RWPE1 (cell line): ENCODE data around the gene STK32C.

Source experiments
- CTCF ChIA-PET: fragments of 350-600 bp; sonication (Branson Sonifier 250); formaldehyde crosslinking; extraction: SDS; loops from one replicate; lab custom pipeline; 2021; lab: Yijun Ruan, JAX
- POLR2A ChIA-PET: fragments of 400-600 bp; formaldehyde crosslinking; extraction: SDS; loops from one replicate; lab custom pipeline; 2020; ENCODE audit warnings: antibody characterized with exemption; ENCODE audit not compliant: low non-redundant PET; lab: Yijun Ruan, JAX
- DNase-seq: peaks from one replicate; pipeline ENCODE4 v3.0.0; 2012; ENCODE audit warnings: low spot score
- H3K27ac ChIP-seq: fragments of 450-650 bp; 2 replicates; pipeline ENCODE4 v1.5.1; 2017
- TF ChIP-seq, protein P1 (sequence below): fragments of 450-650 bp; conservative IDR thresholded peaks from 2 replicates; pipeline ENCODE4 v1.5.1; 2017; ENCODE audit warnings: low read depth, mild to moderate bottlenecking

STK32C gene

DNA sequence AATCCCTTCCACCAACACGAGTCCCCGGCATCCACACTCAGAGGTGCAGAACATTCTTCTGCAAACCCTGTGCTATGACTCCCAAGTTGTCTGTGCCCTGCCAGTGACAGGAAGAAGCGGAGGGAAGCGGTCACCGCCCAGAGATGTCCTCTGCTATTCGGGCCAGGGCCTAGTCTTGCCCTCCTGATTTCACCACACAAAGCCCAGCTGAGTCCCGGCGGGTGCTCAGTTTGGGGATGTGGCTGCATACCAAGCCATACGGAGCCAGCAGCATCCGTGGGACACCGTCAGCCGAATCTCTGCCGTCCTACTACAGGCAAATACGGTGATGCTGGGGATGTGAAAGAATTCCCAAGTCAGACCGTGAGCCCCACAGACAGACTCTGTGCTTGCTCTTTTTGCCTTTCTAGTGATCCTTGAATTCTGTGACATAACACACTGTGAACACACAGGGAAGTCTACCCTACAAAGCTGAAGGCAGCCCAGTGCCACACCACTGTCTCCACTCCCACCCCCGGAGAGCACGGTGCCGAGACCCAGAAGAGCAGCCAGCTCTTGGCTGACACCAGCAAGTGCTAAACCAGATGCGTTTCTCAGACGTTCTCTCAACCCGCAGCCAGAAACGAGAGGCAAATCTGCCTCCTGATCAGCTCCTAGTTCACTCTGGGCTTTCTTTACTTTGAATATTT lies 2.0 kb downstream of the STK32C start:
- CTCF ChIA-PET = no interaction called here
- H3K27ac ChIP-seq = no peak overlapping the region
- POLR2A ChIA-PET = no interaction called here
- TF ChIP-seq, protein P1, sequence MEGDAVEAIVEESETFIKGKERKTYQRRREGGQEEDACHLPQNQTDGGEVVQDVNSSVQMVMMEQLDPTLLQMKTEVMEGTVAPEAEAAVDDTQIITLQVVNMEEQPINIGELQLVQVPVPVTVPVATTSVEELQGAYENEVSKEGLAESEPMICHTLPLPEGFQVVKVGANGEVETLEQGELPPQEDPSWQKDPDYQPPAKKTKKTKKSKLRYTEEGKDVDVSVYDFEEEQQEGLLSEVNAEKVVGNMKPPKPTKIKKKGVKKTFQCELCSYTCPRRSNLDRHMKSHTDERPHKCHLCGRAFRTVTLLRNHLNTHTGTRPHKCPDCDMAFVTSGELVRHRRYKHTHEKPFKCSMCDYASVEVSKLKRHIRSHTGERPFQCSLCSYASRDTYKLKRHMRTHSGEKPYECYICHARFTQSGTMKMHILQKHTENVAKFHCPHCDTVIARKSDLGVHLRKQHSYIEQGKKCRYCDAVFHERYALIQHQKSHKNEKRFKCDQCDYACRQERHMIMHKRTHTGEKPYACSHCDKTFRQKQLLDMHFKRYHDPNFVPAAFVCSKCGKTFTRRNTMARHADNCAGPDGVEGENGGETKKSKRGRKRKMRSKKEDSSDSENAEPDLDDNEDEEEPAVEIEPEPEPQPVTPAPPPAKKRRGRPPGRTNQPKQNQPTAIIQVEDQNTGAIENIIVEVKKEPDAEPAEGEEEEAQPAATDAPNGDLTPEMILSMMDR = no peak
- DNase-seq = no peak

DNA sequence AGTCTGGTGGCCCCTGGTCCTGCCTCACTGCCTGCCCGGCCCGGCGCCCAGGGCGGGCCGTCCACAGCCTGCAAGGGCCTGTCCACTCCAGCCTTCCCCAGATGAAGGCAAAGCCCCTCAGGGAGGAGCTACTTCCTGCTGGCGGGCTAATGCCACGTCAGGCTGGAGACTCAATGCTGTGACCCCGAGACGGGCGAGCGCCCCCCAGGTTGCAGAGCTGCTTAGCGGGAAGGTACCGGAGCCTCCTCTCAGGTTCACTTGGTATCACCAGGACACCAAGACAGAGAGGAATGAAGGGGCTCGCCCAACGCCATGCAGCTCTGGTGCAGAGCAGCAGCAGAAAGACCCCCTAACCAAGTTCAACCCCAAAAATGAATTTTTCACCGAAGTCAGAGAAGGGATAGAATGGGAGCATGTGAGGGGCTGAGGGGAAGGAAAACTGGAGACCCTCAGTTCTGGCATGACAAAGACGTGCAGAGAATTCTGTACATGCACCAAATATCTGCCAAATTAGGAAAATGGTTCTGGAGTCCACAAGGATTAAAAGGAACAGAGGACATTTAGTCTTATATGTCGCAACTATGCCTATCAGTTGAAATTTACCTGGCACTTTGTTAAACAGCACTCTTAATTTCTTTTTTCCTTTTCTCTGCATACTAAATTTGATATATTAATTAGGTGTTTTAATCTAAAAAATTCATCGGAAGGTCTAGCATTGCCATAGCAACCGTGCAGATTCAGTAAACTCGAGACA lies 2.8 kb downstream of the STK32C start:
- no peak for DNase-seq
- no peak overlapping the region for H3K27ac ChIP-seq
- ChIA-PET CTCF (no interaction called here), POLR2A (interaction anchor here (0.6 kb wide), 1 partner anchor 15 kb away, joined by 3 read pairs; no protein-coding TSS in a partner anchor)
- TF ChIP-seq, protein P1 = no peak

DNA sequence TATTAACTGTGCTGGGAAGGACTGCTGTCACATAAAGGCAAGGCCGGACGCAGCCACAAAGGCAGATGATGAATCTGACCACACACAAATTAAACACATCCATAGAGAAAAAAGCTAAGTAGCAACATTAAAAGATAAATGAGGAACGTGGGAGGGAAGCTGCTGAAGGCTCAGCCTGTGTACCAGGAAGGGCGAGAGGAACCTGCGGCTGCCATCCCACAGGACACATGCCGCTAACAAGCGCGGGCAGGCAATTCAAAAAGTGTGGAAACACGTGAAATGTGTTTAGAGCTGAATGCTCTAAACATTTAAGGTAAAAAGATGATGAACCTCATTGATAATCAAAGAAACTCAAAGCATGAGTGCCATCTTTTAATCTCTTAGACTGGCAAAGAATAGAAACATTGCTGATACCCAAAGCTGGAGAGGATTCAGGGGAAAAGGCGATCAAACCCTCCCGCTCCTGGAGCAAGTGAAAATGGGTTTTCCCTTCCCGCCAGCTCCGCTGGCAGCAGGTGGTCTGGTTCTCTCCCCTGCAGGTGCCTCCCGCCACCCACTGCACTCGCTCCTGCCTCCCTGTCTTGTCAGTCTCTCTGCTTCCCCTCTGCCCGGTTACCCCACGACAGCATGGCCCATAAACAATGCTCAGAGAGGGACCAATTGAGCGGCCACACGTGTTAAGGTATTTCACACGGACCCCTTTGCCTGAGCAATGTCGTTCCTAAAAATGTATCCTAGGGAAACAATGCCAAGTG lies 4.2 kb downstream of the STK32C start:
- CTCF ChIA-PET = no interaction called here
- no peak for DNase-seq
- POLR2A ChIA-PET = no interaction called here
- TF ChIP-seq, protein P1 = no peak
- H3K27ac ChIP-seq = no peak overlapping the region

DNA sequence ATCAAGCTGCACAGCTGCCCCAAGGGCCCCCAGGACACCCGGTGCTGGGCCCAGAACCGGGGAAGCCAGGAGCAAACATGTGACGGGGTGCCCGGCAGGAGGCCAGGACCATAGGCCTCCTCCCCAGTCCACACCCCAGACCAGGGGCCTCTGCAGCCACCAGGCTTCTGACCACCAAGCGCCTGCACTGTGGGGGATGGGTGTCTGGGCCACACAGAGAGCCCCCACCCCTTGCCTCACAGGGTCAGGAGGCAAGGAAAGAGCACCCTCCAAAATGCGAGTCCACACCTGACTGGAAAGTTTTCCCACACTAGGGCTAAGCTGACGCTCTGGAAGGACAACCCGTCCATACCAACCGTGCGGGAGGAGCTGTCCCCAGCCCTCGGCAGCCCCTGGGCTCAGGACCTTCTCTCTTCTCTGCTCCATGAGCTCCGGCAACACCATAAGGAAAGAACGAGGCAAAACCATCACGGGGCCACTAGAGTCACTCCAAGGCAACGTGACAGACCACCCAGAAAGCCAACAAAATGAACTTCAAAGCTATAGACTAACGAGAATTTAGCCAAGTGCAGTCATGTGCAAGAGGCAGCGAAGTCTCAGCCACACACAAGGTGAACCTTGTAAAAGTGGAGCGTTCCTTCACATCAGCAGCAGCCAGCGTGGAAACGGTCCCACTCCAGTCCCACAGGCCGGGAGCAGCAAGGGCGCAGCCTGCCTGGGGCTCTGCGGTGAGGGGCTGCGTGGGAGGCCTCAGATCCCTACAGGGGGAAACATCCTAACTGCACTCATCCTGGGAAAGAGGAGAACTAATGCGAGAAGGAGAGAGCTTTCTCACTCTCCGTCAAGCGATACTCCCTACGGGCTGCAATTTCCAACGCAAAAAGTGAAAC lies 5.1 kb downstream of the STK32C start:
- POLR2A ChIA-PET = no interaction called here
- DNase-seq = no peak
- H3K27ac ChIP-seq = no peak overlapping the region
- CTCF ChIA-PET = interaction anchor here (0.7 kb wide), 1 partner anchor 317 kb away, joined by 3 read pairs; no protein-coding TSS in a partner anchor
- TF ChIP-seq, protein P1 = no peak

DNA sequence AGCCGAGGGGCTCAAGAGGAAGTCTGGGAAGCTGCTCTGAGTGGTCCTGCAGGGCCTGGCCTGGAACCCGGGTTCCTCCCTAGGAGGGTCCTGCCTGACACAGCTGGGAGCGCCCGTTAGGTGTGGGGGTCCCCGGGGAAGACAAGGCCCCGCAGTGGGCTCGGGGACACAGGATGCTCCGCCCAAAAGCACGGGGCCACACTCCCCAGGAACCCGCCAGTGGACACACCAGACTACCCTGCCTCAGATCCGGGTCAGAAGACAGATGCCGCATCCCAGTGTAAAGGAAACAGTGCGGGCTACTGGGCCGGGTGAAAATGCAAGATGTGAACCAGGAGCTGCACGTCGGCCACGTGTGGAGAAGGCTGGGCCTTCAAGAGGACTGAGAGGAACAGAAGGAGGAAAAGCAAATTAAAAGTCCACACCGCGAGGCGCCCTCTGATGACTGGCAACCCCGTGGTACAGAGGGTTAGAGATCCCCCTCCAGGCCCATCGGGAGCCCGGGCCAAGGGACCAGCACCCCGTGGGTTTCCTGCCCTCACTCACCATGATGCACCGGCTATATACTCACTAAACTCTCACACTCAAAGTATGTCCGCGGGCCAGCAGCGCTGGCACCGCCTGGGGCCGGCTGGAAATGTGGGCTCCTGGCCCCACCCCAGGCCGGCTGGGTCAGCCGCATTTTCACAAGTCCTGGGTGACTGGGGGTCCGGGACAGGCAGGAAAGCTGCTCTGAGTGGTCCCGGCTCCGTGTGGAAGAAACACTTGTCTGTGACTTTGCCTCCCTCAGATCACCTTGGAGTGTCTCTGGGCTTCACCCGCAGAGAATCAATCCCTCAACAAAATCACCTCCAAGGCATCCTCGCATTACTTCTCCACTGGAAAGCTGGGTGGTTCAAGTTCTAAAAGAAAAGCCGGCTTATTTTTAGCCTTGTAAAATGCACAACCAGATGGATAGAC lies 6.1 kb downstream of the STK32C start:
- ChIA-PET CTCF (interaction anchor here (0.7 kb wide), 1 partner anchor 318 kb away, joined by 3 read pairs; no protein-coding TSS in a partner anchor), POLR2A (no interaction called here)
- TF ChIP-seq, protein P1 = no peak
- no peak overlapping the region for H3K27ac ChIP-seq
- no peak for DNase-seq
